ENCODE measurements around the gene LSM14A. TPM values are rescaled to one million over a fixed set of nuclear protein-coding genes. Genes with fewer than 3 reads are reported as not detected.

LSM14A gene
- total and polyA plus RNA-seq, 2 of the 8 experiments (the other 6 are each of a cell fraction or from before 2014, with no cell fraction given) = 117 to 195 TPM

DNA sequence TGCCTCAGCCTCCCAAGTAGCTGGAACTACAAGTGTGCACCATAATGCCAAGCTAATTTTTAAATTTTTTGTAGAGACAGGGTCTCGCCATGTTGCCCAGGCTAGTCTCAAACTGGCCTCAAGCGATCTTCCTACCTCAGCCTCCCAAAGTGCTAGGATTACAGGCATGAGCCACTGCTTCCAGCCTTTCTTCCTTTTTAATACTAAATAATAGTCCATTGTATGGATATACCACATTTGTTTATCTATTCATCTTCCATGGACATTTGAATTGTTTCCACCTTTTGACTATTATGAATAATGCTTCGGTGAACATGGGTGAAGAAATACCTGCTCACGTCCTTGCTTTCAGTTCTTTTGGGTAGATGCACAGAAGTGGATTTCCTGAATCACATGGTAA, 106.5 kb downstream of the LSM14A start (continued):
- TF ChIP-seq JUND (IDR thresholded peaks at IDR 0.05; ENCODE audit: low read length) (no peak), CBX8 (IDR thresholded peaks at IDR 0.05; ENCODE audit: borderline replicate concordance, low read depth, low read length) (no peak), SIRT6 (IDR thresholded peaks at IDR 0.05; ENCODE audit: low read length) (no peak)

Other genes with a start within 250 kb of the LSM14A start
- gene GARRE1, start 82.0 kb downstream of the LSM14A start, total RNA-seq (2021; fragmentation: NEBNext Ultra II Directional; extraction: Animal tissue kit (Norgen Biotek cat#: 25700)) = 19.4 and 23.1 TPM in 2 replicates
- gene GARRE1, start 82.0 kb downstream of the LSM14A start, polyA plus RNA-seq (2011; rRNA removed) = 16.4 and 23.6 TPM in 2 replicates
- gene GPI, start 192.7 kb downstream of the LSM14A start, total RNA-seq (2021; fragmentation: NEBNext Ultra II Directional; extraction: Animal tissue kit (Norgen Biotek cat#: 25700)) = 360 and 370 TPM in 2 replicates
- gene GPI, start 192.7 kb downstream of the LSM14A start, polyA plus RNA-seq (2011; rRNA removed) = 171 and 240 TPM in 2 replicates
- 50.8 and 51.5 TPM in 2 replicates for gene PDCD2L, start 231.9 kb downstream of the LSM14A start, total RNA-seq (2021; fragmentation: NEBNext Ultra II Directional; extraction: Animal tissue kit (Norgen Biotek cat#: 25700))
- 78.1 and 80.2 TPM in 2 replicates for gene PDCD2L, start 231.9 kb downstream of the LSM14A start, polyA plus RNA-seq (2011; rRNA removed)